ENCODE measurements around the gene STK24.

- peak; percentile 23 for TF ChIP-seq CTCF (conservative IDR thresholded peaks at IDR 0.05; ENCODE audit: low read length)
- TF ChIP-seq EZH2phosphoT487 (IDR thresholded peaks at IDR 0.05; ENCODE audit: borderline replicate concordance) = no peak
These were observed 171.8 kb downstream of the STK24 start for GRCh38 chr13:98405107-98405571.

Data from Loucy (cell line).